B cell (primary cell): ENCODE measurements around the gene LRRC8E. TPM values are rescaled to one million over a fixed set of nuclear protein-coding genes. Genes with fewer than 3 reads are reported as not detected.

ENCODE experiments used
- ATAC-seq: fragments of 200-7000 bp; cut with Tn5 transposase; one replicate; pipeline ENCODE4 v1.10.0; 2021; ENCODE audit warnings: low read depth, mild to moderate bottlenecking, moderate number of reproducible peaks, moderate library complexity
- CTCF ChIA-PET: fragments of 350-600 bp; sonication (Branson Sonifier 250); formaldehyde crosslinking; loops from one replicate; lab custom pipeline; 2021; ENCODE audit warnings: antibody characterized with exemption, inconsistent platforms; lab: Charles Lee
- POLR2A ChIA-PET: fragments of 350-600 bp; sonication (Branson Sonifier 250); formaldehyde crosslinking; loops from one replicate; lab custom pipeline; 2021; ENCODE audit warnings: antibody characterized with exemption; lab: Charles Lee
- DNase-seq: peaks from one replicate; pipeline ENCODE4 v3.0.0; 2013
- H2AFZ ChIP-seq: 2 replicates; pipeline ENCODE4 v1.6.1; 2012; ENCODE audit warnings: mild to moderate bottlenecking, low read depth, low read length; ENCODE audit not compliant: insufficient read depth, poor library complexity, severe bottlenecking
- H3K27ac ChIP-seq, 2 donors: 1 replicate in 1 of 2; 2 replicates in 1 of 2; pipeline ENCODE4 v1.5.1; 2012 to 2013; ENCODE audit warnings: low read length in 2 of 2, mild to moderate bottlenecking in 2 of 2, moderate library complexity in 1 of 2
- H3K27me3 ChIP-seq, 4 experiments: fragments of 200-600 bp in 1 of 4; sonication (generic) in 1 of 4; replicated peaks in 1 of 4; 1 replicate in 2 of 4; 2 replicates in 2 of 4; pipeline versions ENCODE4 v1.6.1 to v1.7.0; 2013 to 2016; ENCODE audit warnings: low read length in 3 of 4, mild to moderate bottlenecking in 2 of 4, mixed read lengths in 1 of 4, moderate library complexity in 1 of 4; ENCODE audit not compliant: insufficient read depth in 4 of 4, control insufficient read depth in 3 of 4; ENCODE audit errors: control extremely low read depth in 1 of 4
- H3K36me3 ChIP-seq, 2 experiments: replicated peaks in 1 of 2; 1 replicate in 1 of 2; 2 replicates in 1 of 2; pipeline versions ENCODE4 v1.6.1 to v1.7.1; 2013; ENCODE audit warnings: low read length in 1 of 2; ENCODE audit not compliant: insufficient read depth in 2 of 2, control insufficient read depth in 1 of 2; ENCODE audit errors: control extremely low read depth in 1 of 2, extremely low read depth in 1 of 2
- H3K4me1 ChIP-seq, 2 donors: fragments of 200-600 bp in 1 of 2; sonication (generic) in 1 of 2; 1 replicate in 1 of 2; 2 replicates in 1 of 2; pipeline versions ENCODE4 v1.5.1 to v1.6.1; 2013 to 2017; ENCODE audit warnings: low read length in 2 of 2; ENCODE audit not compliant: control insufficient read depth in 2 of 2, insufficient read depth in 2 of 2
- H3K4me2 ChIP-seq: replicated peaks from 2 replicates; pipeline ENCODE3; 2012; ENCODE audit warnings: mild to moderate bottlenecking, low read depth, low read length; ENCODE audit not compliant: poor library complexity, severe bottlenecking
- H3K4me3 ChIP-seq, 5 experiments: fragments of 200-600 bp in 1 of 5; sonication (generic) in 1 of 5; 1 replicate in 3 of 5; 2 replicates in 2 of 5; pipeline versions ENCODE4 v1.5.1 to v1.7.0; 2011 to 2016; ENCODE audit warnings: low read length in 4 of 5, mild to moderate bottlenecking in 4 of 5, low read depth in 2 of 5, control low read depth in 1 of 5, moderate library complexity in 1 of 5; ENCODE audit not compliant: insufficient read depth in 1 of 5; ENCODE audit errors: control extremely low read depth in 1 of 5, extremely low read depth in 1 of 5
- H3K79me2 ChIP-seq: fragments of 200-600 bp; sonication (generic); one replicate; pipeline ENCODE4 v1.6.0; 2016; ENCODE audit warnings: low read length; ENCODE audit not compliant: control insufficient read depth, insufficient read depth
- H3K9ac ChIP-seq: fragments of 200-600 bp; sonication (generic); 2 replicates; pipeline ENCODE4 v1.6.1; 2017; ENCODE audit warnings: mild to moderate bottlenecking, low read length, moderate library complexity
- H3K9me3 ChIP-seq, 3 donors: one replicate each; pipeline versions ENCODE4 v1.6.1 to v1.7.1; 2013; ENCODE audit warnings: low read length in 2 of 3; ENCODE audit not compliant: control insufficient read depth in 2 of 3, insufficient read depth in 1 of 3; ENCODE audit errors: control extremely low read depth in 1 of 3
- H4K20me1 ChIP-seq: 2 replicates; pipeline ENCODE4 v1.6.0; 2012; ENCODE audit warnings: mild to moderate bottlenecking, low read length; ENCODE audit not compliant: insufficient read depth, control insufficient read depth, poor library complexity, severe bottlenecking
- H3K27ac Mint-ChIP-seq: one replicate; pipeline ENCODE4 v1.8.0; 2021; ENCODE audit warnings: mixed read lengths
- H3K27me3 Mint-ChIP-seq: one replicate; pipeline ENCODE4 v1.8.0; 2021; ENCODE audit warnings: mixed read lengths
- H3K4me1 Mint-ChIP-seq: one replicate; pipeline ENCODE4 v1.8.0; 2021; ENCODE audit warnings: mixed read lengths
- H3K4me3 Mint-ChIP-seq: one replicate; pipeline ENCODE4 v1.8.0; 2021; ENCODE audit warnings: mixed read lengths
- H3K9me3 Mint-ChIP-seq: one replicate; pipeline ENCODE4 v1.8.0; 2022; ENCODE audit warnings: mixed read lengths; ENCODE audit not compliant: insufficient read depth
- EZH2 ChIP-seq: IDR thresholded peaks from 2 replicates; pipeline ENCODE4 v1.6.1; 2012; ENCODE audit warnings: borderline replicate concordance, low read depth, mild to moderate bottlenecking, moderate library complexity, low read length; ENCODE audit not compliant: insufficient read depth, poor library complexity, severe bottlenecking
- WGBS: methylation state at CpG from one replicate; pipeline ENCODE4 v1.1.5; 2013; ENCODE audit warnings: missing lambda C conversion rate; ENCODE audit not compliant: insufficient coverage; 5-methylcytosine and 5-hydroxymethylcytosine counted together
- intact Hi-C: fragments of 100-400 bp; cut with micrococcal nuclease; formaldehyde crosslinking; loops from one replicate; pipeline ENCODE4 v1.10.0; 2022
- polyA plus RNA-seq: library from polyadenylated mRNA; depleted of rRNA; stranded (reverse); fragments of >200 nt; gene quantifications from 2 replicates; pipeline ENCODE4 v1.2.3, GENCODE V29; 2012
- total RNA-seq, 2 donors: library from RNA; stranded (reverse); fragments of 120-200 nt in 1 of 2; gene quantifications; 1 replicate in 1 of 2; 2 replicates in 1 of 2; pipeline versions ENCODE4 v1.2.3 to v1.2.4, GENCODE V29; 2013 to 2022
- TF ChIP-seq, protein P1 (sequence below): fragments of 200-600 bp; IDR thresholded peaks from one replicate; pipeline ENCODE4 v1.8.0; 2022; ENCODE audit warnings: antibody characterized with exemption, mild to moderate bottlenecking

The LRRC8E gene
- total and polyA plus RNA-seq, 2 donors (not counting 1 experiment from before 2014, with no cell fraction given) = not detected

DNA sequence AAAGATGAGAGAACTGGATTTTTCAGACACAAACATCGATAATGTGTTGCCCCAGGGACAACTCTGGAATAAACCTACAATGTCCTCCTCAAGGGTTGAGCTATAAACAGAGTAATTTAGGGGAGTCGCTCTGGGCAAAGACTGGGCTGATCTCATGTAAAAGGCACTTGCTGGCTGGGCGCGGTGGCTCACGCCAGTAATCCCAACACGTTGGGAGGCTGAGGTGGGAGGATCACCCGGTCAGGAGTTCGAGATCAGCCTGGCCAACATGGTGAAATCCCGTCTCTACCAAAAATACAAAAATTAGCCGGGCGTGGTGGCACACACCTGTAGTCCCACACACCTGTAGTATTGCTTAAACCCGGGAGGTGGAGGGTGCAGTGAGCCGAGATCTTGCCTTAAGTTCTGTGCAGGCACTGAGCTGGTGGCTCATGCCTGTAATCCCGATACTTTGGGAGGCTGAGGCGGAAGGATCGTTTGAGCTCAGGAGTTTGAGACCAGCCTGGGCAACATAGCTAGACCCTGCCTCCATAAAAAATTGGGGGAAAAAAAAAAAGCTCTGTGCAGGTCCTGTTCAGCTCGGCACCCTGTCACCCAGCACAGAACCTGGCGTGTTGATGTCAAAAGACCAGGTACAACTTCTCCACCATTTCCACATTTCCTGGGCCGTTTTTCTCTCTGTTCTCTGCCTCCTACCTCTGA is 53.7 kb downstream of the LRRC8E start:
- no peak overlapping the region for H2AFZ ChIP-seq
- Mint-ChIP-seq H3K4me1 (peaks cover 30% of the 10 kb centered on the region), H3K4me3 (peak overlapping the region; percentile 96), H3K27me3 (no peaks in the 10 kb centered on the region), H3K27ac (peak overlapping the region; percentile 59), H3K9me3 (no peaks in the 10 kb centered on the region)
- TF ChIP-seq, protein P1, sequence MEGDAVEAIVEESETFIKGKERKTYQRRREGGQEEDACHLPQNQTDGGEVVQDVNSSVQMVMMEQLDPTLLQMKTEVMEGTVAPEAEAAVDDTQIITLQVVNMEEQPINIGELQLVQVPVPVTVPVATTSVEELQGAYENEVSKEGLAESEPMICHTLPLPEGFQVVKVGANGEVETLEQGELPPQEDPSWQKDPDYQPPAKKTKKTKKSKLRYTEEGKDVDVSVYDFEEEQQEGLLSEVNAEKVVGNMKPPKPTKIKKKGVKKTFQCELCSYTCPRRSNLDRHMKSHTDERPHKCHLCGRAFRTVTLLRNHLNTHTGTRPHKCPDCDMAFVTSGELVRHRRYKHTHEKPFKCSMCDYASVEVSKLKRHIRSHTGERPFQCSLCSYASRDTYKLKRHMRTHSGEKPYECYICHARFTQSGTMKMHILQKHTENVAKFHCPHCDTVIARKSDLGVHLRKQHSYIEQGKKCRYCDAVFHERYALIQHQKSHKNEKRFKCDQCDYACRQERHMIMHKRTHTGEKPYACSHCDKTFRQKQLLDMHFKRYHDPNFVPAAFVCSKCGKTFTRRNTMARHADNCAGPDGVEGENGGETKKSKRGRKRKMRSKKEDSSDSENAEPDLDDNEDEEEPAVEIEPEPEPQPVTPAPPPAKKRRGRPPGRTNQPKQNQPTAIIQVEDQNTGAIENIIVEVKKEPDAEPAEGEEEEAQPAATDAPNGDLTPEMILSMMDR = no peak
- TF ChIP-seq EZH2 = no peak
- H4K20me1 ChIP-seq = peaks cover 8% of the 10 kb centered on the region
- ChIA-PET CTCF (interaction anchor here (0.6 to 1.9 kb wide), 5 partner anchors 13 to 545 kb away, joined by 3 to 5 read pairs (median 3); no protein-coding TSS in a partner anchor), POLR2A (interaction anchor here (0.6 to 3.2 kb wide), 3 partner anchors 21 to 596 kb away, joined by 3 to 29 read pairs (median 4); partner anchors contain the start of gene SNAPC2)
- peaks cover 0 to 27% of the 10 kb centered on the region in 2 experiments for H3K36me3 ChIP-seq
- peaks cover 12 to 21% of the 10 kb centered on the region in 2 donors for H3K4me1 ChIP-seq
- H3K79me2 ChIP-seq = peaks cover 47% of the 10 kb centered on the region
- H3K27me3 ChIP-seq = no peaks in the 10 kb centered on the region
- no peak overlapping the region for H3K27ac ChIP-seq
- no peak overlapping the region for H3K4me3 ChIP-seq
- no peak overlapping the region for H3K9ac ChIP-seq
- intact Hi-C loops = loop anchor here (2.0 to 5.0 kb wide), 2 partner anchors 73 to 90 kb away; no protein-coding TSS in a partner anchor
- DNase-seq = peak; percentile 17
- H3K4me2 ChIP-seq = peak overlapping the region; percentile 84
- H3K9me3 ChIP-seq = no peaks in the 10 kb centered on the region
- over 99% methylated on average over 17 of the region's 19 CpGs for WGBS
- no peak for ATAC-seq
